Neural cell (in vitro differentiated cells): ENCODE data around the gene ELANE. TPM values are rescaled to one million over a fixed set of nuclear protein-coding genes. Genes with fewer than 3 reads are reported as not detected.
"Not testable (repeated sequence)": the region's sequence is repeated elsewhere in the genome, so short reads cannot be mapped to it uniquely, and the experiment has no call there.

Experiments used
- H2AFZ ChIP-seq: fragments of 200-600, 300-800 bp; sonication (generic), shearing (Covaris generic); 2 replicates; pipeline ENCODE4 v1.6.0; 2014; ENCODE audit warnings: low read depth, mild to moderate bottlenecking, antibody characterized with exemption, low read length, moderate library complexity
- H3F3A ChIP-seq: fragments of 200-600 bp; shearing (Covaris generic); 2 replicates; pipeline ENCODE4 v1.6.1; 2016; ENCODE audit warnings: mild to moderate bottlenecking, moderate library complexity, mixed read lengths, antibody characterized with exemption, low read length; ENCODE audit not compliant: insufficient read depth, poor library complexity, severe bottlenecking
- H3K27ac ChIP-seq: fragments of 200-600, 300-800 bp; sonication (generic), shearing (Covaris generic); 2 replicates; pipeline ENCODE4 v1.5.1; 2014; ENCODE audit warnings: mild to moderate bottlenecking, low read length, moderate library complexity
- H3K27me3 ChIP-seq: fragments of 300-800, 200-600 bp; sonication (generic), shearing (Covaris generic); 2 replicates; pipeline ENCODE4 v1.6.0; 2014; ENCODE audit warnings: mild to moderate bottlenecking, low read depth, low read length, moderate library complexity; ENCODE audit not compliant: insufficient read depth
- H3K36me3 ChIP-seq: fragments of 300-800, 200-600 bp; sonication (generic), shearing (Covaris generic); 2 replicates; pipeline ENCODE4 v1.5.1; 2014; ENCODE audit warnings: mild to moderate bottlenecking, antibody characterized with exemption, low read length, moderate library complexity; ENCODE audit not compliant: insufficient read depth
- H3K4me2 ChIP-seq: fragments of 300-800, 200-600 bp; sonication (generic), shearing (Covaris generic); 2 replicates; pipeline ENCODE4 v1.6.0; 2014; ENCODE audit warnings: mild to moderate bottlenecking, low read length
- H3K4me3 ChIP-seq: fragments of 300-800, 200-600 bp; sonication (generic), shearing (Covaris generic); 2 replicates; pipeline ENCODE4 v1.5.1; 2014; ENCODE audit warnings: mild to moderate bottlenecking, low read length, moderate library complexity
- H3K79me2 ChIP-seq: fragments of 200-600 bp; shearing (Covaris generic); replicated peaks from 2 replicates; pipeline ENCODE4 v1.6.0; 2014; ENCODE audit warnings: mild to moderate bottlenecking, low read length, moderate library complexity; ENCODE audit not compliant: insufficient read depth
- H3K9ac ChIP-seq: fragments of 300-800, 200-600 bp; sonication (generic), shearing (Covaris generic); 2 replicates; pipeline ENCODE4 v1.6.1; 2016; ENCODE audit warnings: mild to moderate bottlenecking, low read length, mixed read lengths
- H3K9me2 ChIP-seq: fragments of 200-600 bp; shearing (Covaris generic); 2 replicates; pipeline ENCODE4 v1.6.1; 2016; ENCODE audit warnings: mild to moderate bottlenecking, low read length, mixed read lengths; ENCODE audit not compliant: insufficient read depth
- H3K9me3 ChIP-seq: fragments of 200-600, 300-800 bp; sonication (generic), shearing (Covaris generic); 2 replicates; pipeline ENCODE4 v1.6.1; 2016; ENCODE audit warnings: mild to moderate bottlenecking, mixed run types, low read length, moderate library complexity, mixed read lengths
- H4K20me1 ChIP-seq: fragments of 200-600 bp; shearing (Covaris generic); 2 replicates; pipeline ENCODE4 v1.6.1; 2016; ENCODE audit warnings: mild to moderate bottlenecking, mixed run types; ENCODE audit not compliant: insufficient read depth
- EP300 ChIP-seq: fragments of 450-650 bp; conservative IDR thresholded peaks from 2 replicates; pipeline ENCODE4 v1.6.1; 2014; ENCODE audit warnings: antibody characterized with exemption, mild to moderate bottlenecking, moderate library complexity; ENCODE audit not compliant: poor library complexity, severe bottlenecking
- EZH2 ChIP-seq: fragments of 200-600, 300-800 bp; shearing (Covaris generic), sonication (generic); IDR thresholded peaks from 2 replicates; pipeline ENCODE4 v1.6.1; 2014; ENCODE audit warnings: antibody characterized with exemption, low read length, borderline replicate concordance, mild to moderate bottlenecking; ENCODE audit not compliant: insufficient read depth, poor library complexity, severe bottlenecking
- MXI1 ChIP-seq: fragments of 450-650 bp; conservative IDR thresholded peaks from 2 replicates; pipeline ENCODE4 v1.6.1; 2014; ENCODE audit warnings: antibody characterized with exemption, mild to moderate bottlenecking; ENCODE audit not compliant: poor library complexity, severe bottlenecking
- POLR2AphosphoS5 ChIP-seq: IDR thresholded peaks from 2 replicates; pipeline ENCODE4 v1.6.1; 2012
- RAD21 ChIP-seq: fragments of 450-650 bp; conservative IDR thresholded peaks from 2 replicates; pipeline ENCODE4 v1.6.1; 2014; ENCODE audit warnings: antibody characterized with exemption, mild to moderate bottlenecking, moderate library complexity
- SMC3 ChIP-seq: fragments of 450-650 bp; conservative IDR thresholded peaks from 2 replicates; pipeline ENCODE4 v1.6.1; 2014; ENCODE audit warnings: antibody characterized with exemption, mild to moderate bottlenecking, moderate library complexity; ENCODE audit not compliant: poor library complexity
- TAF1 ChIP-seq: IDR thresholded peaks from 2 replicates; pipeline ENCODE4 v1.6.1; 2012; ENCODE audit warnings: low read depth
- polyA plus RNA-seq: library from polyadenylated mRNA; depleted of rRNA; stranded (reverse); fragments of >200 nt; gene quantifications from 2 replicates; pipeline ENCODE4 v1.2.3, GENCODE V29; 2014
- TF ChIP-seq, protein P1 (sequence below): fragments of 450-650 bp; IDR thresholded peaks from 2 replicates; pipeline ENCODE4 v1.5.1; 2014; ENCODE audit warnings: antibody characterized with exemption, mild to moderate bottlenecking, moderate library complexity; ENCODE audit not compliant: poor library complexity, severe bottlenecking
- TF ChIP-seq, protein P2 (sequence below): IDR thresholded peaks from 2 replicates; pipeline ENCODE4 v1.6.1; 2012; ENCODE audit warnings: borderline replicate concordance

The ELANE gene
- polyA plus RNA-seq, 1 donor from 2014 or later, result not detected

GRCh38 chr19:835210-835810, 16.8 kb upstream of the ELANE start:
- H2AFZ ChIP-seq, result no peak overlapping the region
- H3K9me2 ChIP-seq, result no peaks in the 10 kb centered on the region

GRCh38 chr19:840519-841206, 11.4 kb upstream of the ELANE start, which contains the start of gene PRTN3:
Gene PRTN3 (plus strand): TSS chr19:840999. CDS start chr19:841009, 10 bp downstream.
- Histone ChIP-seq H3K9me3 (no peaks in the 10 kb centered on the region), H3K9ac (no peak within 1 kb of the TSS), H3K4me2 (no peak within 1 kb of the TSS), H3K79me2 (no peaks in the 10 kb centered on the region), H3K4me3 (no peak within 1 kb of the TSS), H4K20me1 (no peaks in the 10 kb centered on the region), H3K9me2 (no peaks in the 10 kb centered on the region), H2AFZ (no peak within 1 kb of the TSS), H3K27ac (no peak within 1 kb of the TSS), H3F3A (no peaks in the 10 kb centered on the region), H3K36me3 (no peaks in the 10 kb centered on the region), H3K27me3 (peaks cover 15% of the 10 kb centered on the region)
- TF ChIP-seq EP300, result no peak
- TF ChIP-seq RAD21, result no peak
- no peak for TF ChIP-seq TAF1
- no peak for TF ChIP-seq SMC3

More at GRCh38 chr19:835210-835810, 16.8 kb upstream of the ELANE start:
- H3F3A ChIP-seq, result no peaks in the 10 kb centered on the region
- H3K27me3 ChIP-seq, result no peaks in the 10 kb centered on the region
- no peak for TF ChIP-seq RAD21
- H4K20me1 ChIP-seq, result no peaks in the 10 kb centered on the region
- H3K36me3 ChIP-seq, result no peaks in the 10 kb centered on the region
- H3K9ac ChIP-seq, result no peak overlapping the region
- no peak overlapping the region for H3K27ac ChIP-seq
- no peaks in the 10 kb centered on the region for H3K79me2 ChIP-seq
- no peak overlapping the region for H3K4me3 ChIP-seq
- H3K4me2 ChIP-seq, result no peak overlapping the region
- no peaks in the 10 kb centered on the region for H3K9me3 ChIP-seq

DNA sequence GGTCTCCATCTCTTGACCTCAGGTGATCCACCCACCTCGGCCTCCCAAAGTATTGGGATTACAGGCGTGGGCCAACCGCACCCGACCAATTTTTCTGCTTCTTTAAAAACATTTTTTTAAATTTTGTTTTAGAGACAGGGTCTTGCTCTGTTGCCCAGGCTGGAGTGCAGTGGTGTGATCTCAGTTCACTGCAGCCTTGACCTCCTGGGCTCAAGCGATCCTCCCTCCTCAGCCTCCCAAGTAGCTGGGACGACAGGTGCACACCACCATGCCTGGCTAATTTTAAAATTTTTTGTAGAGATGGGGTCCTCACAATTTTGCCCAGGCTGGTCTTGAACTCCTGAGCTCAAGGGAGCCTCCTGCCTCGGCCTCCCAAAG, 9.3 kb upstream of the ELANE start:
- not testable (repeated sequence) for H2AFZ ChIP-seq, H3K27ac ChIP-seq, H3K9me3 ChIP-seq, H3K9ac ChIP-seq, H3K9me2 ChIP-seq, H3F3A ChIP-seq, H4K20me1 ChIP-seq, H3K36me3 ChIP-seq, H3K79me2 ChIP-seq, H3K4me2 ChIP-seq, H3K4me3 ChIP-seq
- peaks cover 15% of the 10 kb centered on the region for H3K27me3 ChIP-seq

DNA sequence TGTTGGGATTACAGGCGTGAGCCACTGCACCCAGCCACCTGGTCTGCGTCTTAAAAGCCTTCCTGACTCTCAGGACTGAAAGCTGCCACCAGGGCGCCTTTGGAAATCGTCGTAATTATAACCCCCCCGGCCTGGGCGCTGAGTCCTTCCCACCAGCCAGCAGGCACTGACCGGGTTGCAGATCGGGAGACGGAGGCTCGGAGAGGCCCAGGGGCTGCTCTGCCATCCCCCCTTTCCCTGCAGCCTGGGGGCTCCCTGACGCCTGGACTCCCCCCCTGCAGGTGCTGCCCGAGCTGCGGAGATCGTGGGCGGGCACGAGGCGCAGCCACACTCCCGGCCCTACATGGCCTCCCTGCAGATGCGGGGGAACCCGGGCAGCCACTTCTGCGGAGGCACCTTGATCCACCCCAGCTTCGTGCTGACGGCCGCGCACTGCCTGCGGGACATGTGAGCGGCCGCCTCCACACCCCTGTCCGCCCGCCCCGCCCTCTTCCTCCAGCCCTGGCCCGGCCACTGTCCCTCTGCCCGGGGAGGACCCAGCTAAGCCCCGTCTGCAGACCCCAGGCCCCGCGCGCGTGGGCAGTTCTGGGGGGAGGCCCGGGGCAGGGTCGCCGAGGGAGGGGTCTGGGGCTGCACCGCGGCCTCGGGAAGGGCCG, 8.8 kb upstream of the ELANE start:
- H3K4me2 ChIP-seq, result no peak overlapping the region
- TF ChIP-seq EP300 (no peak), RAD21 (no peak), SMC3 (no peak), TAF1 (no peak), MXI1 (no peak), POLR2AphosphoS5 (no peak), EZH2 (no peak)
- TF ChIP-seq, protein P1, sequence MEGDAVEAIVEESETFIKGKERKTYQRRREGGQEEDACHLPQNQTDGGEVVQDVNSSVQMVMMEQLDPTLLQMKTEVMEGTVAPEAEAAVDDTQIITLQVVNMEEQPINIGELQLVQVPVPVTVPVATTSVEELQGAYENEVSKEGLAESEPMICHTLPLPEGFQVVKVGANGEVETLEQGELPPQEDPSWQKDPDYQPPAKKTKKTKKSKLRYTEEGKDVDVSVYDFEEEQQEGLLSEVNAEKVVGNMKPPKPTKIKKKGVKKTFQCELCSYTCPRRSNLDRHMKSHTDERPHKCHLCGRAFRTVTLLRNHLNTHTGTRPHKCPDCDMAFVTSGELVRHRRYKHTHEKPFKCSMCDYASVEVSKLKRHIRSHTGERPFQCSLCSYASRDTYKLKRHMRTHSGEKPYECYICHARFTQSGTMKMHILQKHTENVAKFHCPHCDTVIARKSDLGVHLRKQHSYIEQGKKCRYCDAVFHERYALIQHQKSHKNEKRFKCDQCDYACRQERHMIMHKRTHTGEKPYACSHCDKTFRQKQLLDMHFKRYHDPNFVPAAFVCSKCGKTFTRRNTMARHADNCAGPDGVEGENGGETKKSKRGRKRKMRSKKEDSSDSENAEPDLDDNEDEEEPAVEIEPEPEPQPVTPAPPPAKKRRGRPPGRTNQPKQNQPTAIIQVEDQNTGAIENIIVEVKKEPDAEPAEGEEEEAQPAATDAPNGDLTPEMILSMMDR, result no peak
- TF ChIP-seq, protein P2, sequence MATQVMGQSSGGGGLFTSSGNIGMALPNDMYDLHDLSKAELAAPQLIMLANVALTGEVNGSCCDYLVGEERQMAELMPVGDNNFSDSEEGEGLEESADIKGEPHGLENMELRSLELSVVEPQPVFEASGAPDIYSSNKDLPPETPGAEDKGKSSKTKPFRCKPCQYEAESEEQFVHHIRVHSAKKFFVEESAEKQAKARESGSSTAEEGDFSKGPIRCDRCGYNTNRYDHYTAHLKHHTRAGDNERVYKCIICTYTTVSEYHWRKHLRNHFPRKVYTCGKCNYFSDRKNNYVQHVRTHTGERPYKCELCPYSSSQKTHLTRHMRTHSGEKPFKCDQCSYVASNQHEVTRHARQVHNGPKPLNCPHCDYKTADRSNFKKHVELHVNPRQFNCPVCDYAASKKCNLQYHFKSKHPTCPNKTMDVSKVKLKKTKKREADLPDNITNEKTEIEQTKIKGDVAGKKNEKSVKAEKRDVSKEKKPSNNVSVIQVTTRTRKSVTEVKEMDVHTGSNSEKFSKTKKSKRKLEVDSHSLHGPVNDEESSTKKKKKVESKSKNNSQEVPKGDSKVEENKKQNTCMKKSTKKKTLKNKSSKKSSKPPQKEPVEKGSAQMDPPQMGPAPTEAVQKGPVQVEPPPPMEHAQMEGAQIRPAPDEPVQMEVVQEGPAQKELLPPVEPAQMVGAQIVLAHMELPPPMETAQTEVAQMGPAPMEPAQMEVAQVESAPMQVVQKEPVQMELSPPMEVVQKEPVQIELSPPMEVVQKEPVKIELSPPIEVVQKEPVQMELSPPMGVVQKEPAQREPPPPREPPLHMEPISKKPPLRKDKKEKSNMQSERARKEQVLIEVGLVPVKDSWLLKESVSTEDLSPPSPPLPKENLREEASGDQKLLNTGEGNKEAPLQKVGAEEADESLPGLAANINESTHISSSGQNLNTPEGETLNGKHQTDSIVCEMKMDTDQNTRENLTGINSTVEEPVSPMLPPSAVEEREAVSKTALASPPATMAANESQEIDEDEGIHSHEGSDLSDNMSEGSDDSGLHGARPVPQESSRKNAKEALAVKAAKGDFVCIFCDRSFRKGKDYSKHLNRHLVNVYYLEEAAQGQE, result no peak
- H3K27me3 ChIP-seq, result peaks cover 15% of the 10 kb centered on the region

More for the DNA sequence above, 8.8 kb upstream of the ELANE start:
- Histone ChIP-seq H3K9ac (peak overlapping the region; percentile 20), H3K9me2 (no peaks in the 10 kb centered on the region), H3K9me3 (no peaks in the 10 kb centered on the region), H3K4me3 (peak overlapping the region; percentile 38), H4K20me1 (no peaks in the 10 kb centered on the region), H3K27ac (no peak overlapping the region), H3K79me2 (no peaks in the 10 kb centered on the region), H3K36me3 (no peaks in the 10 kb centered on the region), H3F3A (no peaks in the 10 kb centered on the region), H2AFZ (no peak overlapping the region)
